Heart left ventricle (tissue), 13 donors: ENCODE data around the gene SLC39A13.

ENCODE experiments used
- POLR2A ChIP-seq, 2 donors: fragments of 450-650 bp; IDR thresholded peaks; one replicate each; pipeline ENCODE4 v1.6.1; 2017; ENCODE audit warnings: antibody characterized with exemption in 2 of 2, mild to moderate bottlenecking in 2 of 2, moderate library complexity in 2 of 2
- TF ChIP-seq, protein P1 (sequence below), 12 donors: fragments of 200-600 bp; sonication (generic) in 4 of 12; IDR thresholded peaks; one replicate each; pipeline versions ENCODE4 v1.5.0 to v1.8.0; 2018 to 2022; ENCODE audit warnings: antibody characterized with exemption in 12 of 12, mild to moderate bottlenecking in 5 of 12
- donor health status: ischemic (EF 13 %, LVEDD 7.1; RV severe dilation, severe dysfunction).
- donor health status: DM: no; HTN: yes; CAD: no.
- donor health status: DM: no; HTN: no; CAD: no.
- donor health status: ischemic (EF 25% LVEDD 6.9; RV normal size, moderate dysfunction).
- donor health status: ischemic (EF 25% LVEDD 5.7; RV mildly dilated, moderate dysfunction).
- donor health status: ischemic (EF 35%, LVEDD 5.7; RV mildly dilated, moderate dysfunction).
- donor health status: nonischemic (EF 11% LVEDD 7.7; RV severe dilation, severe dysfunction).
- donor health status: DM: yes; HTN: yes; CAD: no.
- donor health status: PGD.
- donor health status: ischemic (EF 29% LVEDD 5.4; RV normal size, mild dysfunction).
- donor health status: nonischemic (EF 23%, LVEDD 6.1; RV moderate dilation, normal function).

GRCh38 chr11:47417712-47418111 lies 9.3 kb downstream of the SLC39A13 start:
- TF ChIP-seq, protein P1, sequence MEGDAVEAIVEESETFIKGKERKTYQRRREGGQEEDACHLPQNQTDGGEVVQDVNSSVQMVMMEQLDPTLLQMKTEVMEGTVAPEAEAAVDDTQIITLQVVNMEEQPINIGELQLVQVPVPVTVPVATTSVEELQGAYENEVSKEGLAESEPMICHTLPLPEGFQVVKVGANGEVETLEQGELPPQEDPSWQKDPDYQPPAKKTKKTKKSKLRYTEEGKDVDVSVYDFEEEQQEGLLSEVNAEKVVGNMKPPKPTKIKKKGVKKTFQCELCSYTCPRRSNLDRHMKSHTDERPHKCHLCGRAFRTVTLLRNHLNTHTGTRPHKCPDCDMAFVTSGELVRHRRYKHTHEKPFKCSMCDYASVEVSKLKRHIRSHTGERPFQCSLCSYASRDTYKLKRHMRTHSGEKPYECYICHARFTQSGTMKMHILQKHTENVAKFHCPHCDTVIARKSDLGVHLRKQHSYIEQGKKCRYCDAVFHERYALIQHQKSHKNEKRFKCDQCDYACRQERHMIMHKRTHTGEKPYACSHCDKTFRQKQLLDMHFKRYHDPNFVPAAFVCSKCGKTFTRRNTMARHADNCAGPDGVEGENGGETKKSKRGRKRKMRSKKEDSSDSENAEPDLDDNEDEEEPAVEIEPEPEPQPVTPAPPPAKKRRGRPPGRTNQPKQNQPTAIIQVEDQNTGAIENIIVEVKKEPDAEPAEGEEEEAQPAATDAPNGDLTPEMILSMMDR (IDR thresholded peaks at IDR 0.05): no peak
- TF ChIP-seq POLR2A (IDR thresholded peaks at IDR 0.05): no peak
